Gastroesophageal sphincter (tissue), 4 donors: ENCODE measurements around the gene HTR3C. TPM values are rescaled to one million over a fixed set of nuclear protein-coding genes. Genes with fewer than 3 reads are reported as not detected.
"Not testable (repeated sequence)": the region's sequence is repeated elsewhere in the genome, so short reads cannot be mapped to it uniquely, and the experiment has no call there.

Source experiments
- ATAC-seq: fragments of 150-250 bp; one replicate; pipeline ENCODE4 v1.9.1; 2016; ENCODE audit warnings: mild to moderate bottlenecking, moderate library complexity
- H3K27ac ChIP-seq, 4 donors: fragments of 200-600 bp; sonication (generic) in 3 of 4; 1 replicate in 3 of 4; 2 replicates in 1 of 4; pipeline ENCODE4 v1.5.1; 2016 to 2019
- H3K27me3 ChIP-seq: fragments of 200-600 bp; sonication (generic); one replicate; pipeline ENCODE4 v1.5.1; 2019
- H3K36me3 ChIP-seq, 2 donors: fragments of 200-600 bp; sonication (generic); one replicate each; pipeline ENCODE4 v1.5.1; 2019; ENCODE audit warnings: control low read depth in 1 of 2
- H3K4me1 ChIP-seq, 3 donors: fragments of 200-600 bp; sonication (generic); 1 replicate in 2 of 3; 2 replicates in 1 of 3; pipeline ENCODE4 v1.5.1; 2016 to 2019; ENCODE audit warnings: control low read depth in 2 of 3
- H3K4me3 ChIP-seq, 2 donors: fragments of 200-600 bp; sonication (generic); one replicate each; pipeline ENCODE4 v1.5.1; 2019; ENCODE audit warnings: mild to moderate bottlenecking in 1 of 2, moderate library complexity in 1 of 2
- H3K9me3 ChIP-seq, 3 donors: fragments of 200-600 bp; sonication (generic); one replicate each; pipeline ENCODE4 v1.5.1; 2017 to 2019; ENCODE audit warnings: control low read depth in 2 of 3
- EP300 ChIP-seq: sonication (generic); formaldehyde crosslinking; IDR thresholded peaks from one replicate; pipeline ENCODE4 v1.6.1; 2017; ENCODE audit warnings: antibody characterized with exemption, mild to moderate bottlenecking
- POLR2A ChIP-seq, 2 donors: fragments of 450-650 bp; IDR thresholded peaks; one replicate each; pipeline ENCODE4 v1.6.1; 2017; ENCODE audit warnings: antibody characterized with exemption in 2 of 2, mild to moderate bottlenecking in 2 of 2, moderate library complexity in 1 of 2
- POLR2AphosphoS5 ChIP-seq: sonication (generic); formaldehyde crosslinking; IDR thresholded peaks from one replicate; pipeline ENCODE4 v1.6.1; 2017; ENCODE audit warnings: antibody characterized with exemption
- WGBS, 2 donors: methylation state at CpG; one replicate each; pipeline ENCODE4 v1.1.5; 2018; ENCODE audit warnings: low coverage in 1 of 2; 5-methylcytosine and 5-hydroxymethylcytosine counted together
- total RNA-seq, 4 donors: library from RNA; depleted of rRNA; stranded (reverse); fragments of >200 nt; gene quantifications; one replicate each; pipeline ENCODE4 v1.1.0, GENCODE V29; 2016
- TF ChIP-seq, protein P1 (sequence below), 4 experiments: fragments of 200-600 bp in 2 of 4; fragments of 450-650 bp in 2 of 4; sonication (generic) in 1 of 4; IDR thresholded peaks; one replicate each; pipeline ENCODE4 v1.5.1; 2017 to 2019; ENCODE audit warnings: antibody characterized with exemption in 4 of 4, mild to moderate bottlenecking in 2 of 4, moderate library complexity in 2 of 4

The HTR3C gene
- total RNA-seq, 4 donors from 2014 or later = not detected

DNA sequence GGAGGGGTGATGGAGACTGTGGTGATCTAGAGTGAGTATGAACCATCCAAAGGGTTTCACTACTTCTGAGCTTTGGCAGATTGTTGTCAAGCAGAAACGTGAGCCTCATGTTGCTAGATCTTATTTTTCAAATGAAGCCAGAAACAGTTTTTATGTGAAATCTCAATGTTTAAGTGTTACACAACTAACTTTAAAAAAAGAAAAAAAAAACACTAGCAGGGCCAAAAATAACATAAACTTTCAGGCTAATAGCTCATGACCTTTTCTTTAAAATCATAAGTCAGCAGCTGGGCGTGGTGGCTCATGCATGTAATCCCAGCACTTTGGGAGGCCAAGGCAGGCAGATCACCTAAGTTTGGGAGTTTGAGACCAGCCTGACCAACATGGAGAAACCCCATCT lies 23.4 kb upstream of the HTR3C start:
- TF ChIP-seq POLR2AphosphoS5 = no peak
- TF ChIP-seq POLR2A (IDR thresholded peaks at IDR 0.05) = no peak
- TF ChIP-seq, protein P1, sequence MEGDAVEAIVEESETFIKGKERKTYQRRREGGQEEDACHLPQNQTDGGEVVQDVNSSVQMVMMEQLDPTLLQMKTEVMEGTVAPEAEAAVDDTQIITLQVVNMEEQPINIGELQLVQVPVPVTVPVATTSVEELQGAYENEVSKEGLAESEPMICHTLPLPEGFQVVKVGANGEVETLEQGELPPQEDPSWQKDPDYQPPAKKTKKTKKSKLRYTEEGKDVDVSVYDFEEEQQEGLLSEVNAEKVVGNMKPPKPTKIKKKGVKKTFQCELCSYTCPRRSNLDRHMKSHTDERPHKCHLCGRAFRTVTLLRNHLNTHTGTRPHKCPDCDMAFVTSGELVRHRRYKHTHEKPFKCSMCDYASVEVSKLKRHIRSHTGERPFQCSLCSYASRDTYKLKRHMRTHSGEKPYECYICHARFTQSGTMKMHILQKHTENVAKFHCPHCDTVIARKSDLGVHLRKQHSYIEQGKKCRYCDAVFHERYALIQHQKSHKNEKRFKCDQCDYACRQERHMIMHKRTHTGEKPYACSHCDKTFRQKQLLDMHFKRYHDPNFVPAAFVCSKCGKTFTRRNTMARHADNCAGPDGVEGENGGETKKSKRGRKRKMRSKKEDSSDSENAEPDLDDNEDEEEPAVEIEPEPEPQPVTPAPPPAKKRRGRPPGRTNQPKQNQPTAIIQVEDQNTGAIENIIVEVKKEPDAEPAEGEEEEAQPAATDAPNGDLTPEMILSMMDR (IDR thresholded peaks at IDR 0.05) = no peak
- H3K27me3 ChIP-seq = no peaks in the 10 kb centered on the region
- 60 to 79% methylated on average over 2 of the region's 2 CpGs for WGBS, 2 donors
- no peak for ATAC-seq
- no peaks in the 10 kb centered on the region for H3K4me1 ChIP-seq
- no peak overlapping the region for H3K4me3 ChIP-seq
- H3K27ac ChIP-seq = no peak overlapping the region
- no peaks in the 10 kb centered on the region for H3K9me3 ChIP-seq
- no peaks in the 10 kb centered on the region for H3K36me3 ChIP-seq

DNA sequence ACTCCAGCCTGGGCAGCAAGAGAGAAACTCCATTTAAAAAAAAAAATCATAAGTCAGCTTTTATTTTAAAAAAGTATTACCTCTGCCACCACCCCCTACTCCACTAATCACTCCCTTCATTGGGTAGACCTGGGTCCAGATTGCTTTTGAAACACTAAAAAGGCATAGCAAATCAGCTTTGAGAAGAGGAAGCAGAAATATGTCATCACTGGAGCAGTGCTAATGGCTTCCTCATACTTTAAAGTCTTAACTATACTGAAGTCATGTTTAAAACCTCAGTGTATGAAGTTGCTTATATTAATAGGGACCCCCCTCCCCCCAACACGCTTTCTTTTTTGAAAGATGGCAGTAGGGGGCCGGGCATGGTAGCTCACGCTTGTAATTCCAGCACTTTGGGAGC lies 22.3 kb upstream of the HTR3C start:
- no CpG with 5 or more reads among the region's 3 CpGs for WGBS, 2 donors
- H3K27me3 ChIP-seq = no peaks in the 10 kb centered on the region
- no peak for TF ChIP-seq POLR2A (IDR thresholded peaks at IDR 0.05)
- no peak for TF ChIP-seq EP300
- TF ChIP-seq, protein P1 (IDR thresholded peaks at IDR 0.05) = no peak
- no peak for TF ChIP-seq POLR2AphosphoS5
- ATAC-seq = no peak
- no peaks in the 10 kb centered on the region for H3K36me3 ChIP-seq
- no peak overlapping the region for H3K4me3 ChIP-seq
- no peaks in the 10 kb centered on the region for H3K9me3 ChIP-seq
- no peaks in the 10 kb centered on the region for H3K4me1 ChIP-seq
- H3K27ac ChIP-seq = no peak overlapping the region

DNA sequence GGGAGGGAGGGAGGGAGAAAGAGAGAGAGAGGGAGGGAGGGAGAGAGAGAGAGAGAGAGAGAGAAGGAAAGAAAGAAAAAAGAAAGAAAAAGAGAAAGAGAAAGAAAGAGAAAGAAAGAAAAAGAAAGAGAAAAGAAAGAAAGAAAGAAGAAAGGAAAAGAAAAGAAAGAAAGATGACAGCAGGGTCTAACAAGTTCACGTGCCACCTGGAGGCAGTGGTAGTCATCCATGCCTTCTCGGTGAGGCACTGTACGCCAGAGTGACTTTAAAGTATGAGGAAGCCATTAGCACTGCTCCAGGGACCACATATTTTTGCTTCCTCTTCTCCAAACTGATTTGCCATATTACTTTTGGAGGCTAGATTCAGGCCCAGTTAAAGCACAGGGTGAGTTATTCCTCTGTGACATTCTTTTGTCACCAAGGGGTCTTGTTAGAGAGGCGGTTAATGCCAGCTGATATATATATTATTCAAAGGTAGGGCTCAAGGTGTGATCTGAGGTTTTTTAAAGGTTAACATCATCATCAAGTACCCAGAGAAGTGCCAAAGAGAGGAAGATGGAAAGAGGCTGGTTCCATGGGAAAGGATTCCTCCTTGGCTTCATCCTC lies 21.6 kb upstream of the HTR3C start, which contains the start of gene HTR3D:
HTR3D (plus strand) TSS at position 556 of the 606 bp plus-strand sequence; CDS start at position 556, 0 bp downstream.
- H3K9me3 ChIP-seq = no peaks in the 10 kb centered on the region
- H3K4me3 ChIP-seq = no peak within 1 kb of the TSS
- H3K4me1 ChIP-seq = no peaks in the 10 kb centered on the region
- TF ChIP-seq, protein P1 (IDR thresholded peaks at IDR 0.05) = no peak
- TF ChIP-seq EP300 = no peak
- no peak for TF ChIP-seq POLR2AphosphoS5
- no peak for TF ChIP-seq POLR2A (IDR thresholded peaks at IDR 0.05)
- 63 to 79% methylated on average over 3 to 4 of the region's 4 CpGs for WGBS, 2 donors
- ATAC-seq = no peak
- no peak within 1 kb of the TSS for H3K27ac ChIP-seq
- H3K27me3 ChIP-seq = no peaks in the 10 kb centered on the region
- H3K36me3 ChIP-seq = no peaks in the 10 kb centered on the region

DNA sequence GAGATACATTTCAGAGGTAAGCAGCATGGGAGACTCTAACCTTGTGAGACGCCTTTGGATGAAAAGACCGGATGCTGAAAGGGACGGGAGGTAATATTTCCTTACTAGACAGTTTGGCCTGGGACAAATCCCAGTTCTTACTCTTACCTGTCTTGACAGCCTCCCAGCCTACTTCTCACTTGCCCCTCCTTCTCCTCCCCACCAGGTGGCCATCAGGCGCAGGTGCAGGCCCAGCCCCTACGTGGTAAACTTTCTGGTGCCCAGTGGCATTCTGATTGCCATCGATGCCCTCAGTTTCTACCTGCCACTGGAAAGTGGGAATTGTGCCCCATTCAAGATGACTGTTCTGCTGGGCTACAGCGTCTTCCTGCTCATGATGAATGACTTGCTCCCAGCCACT lies 15.0 kb upstream of the HTR3C start:
- 64 to 72% methylated on average over 6 to 7 of the region's 7 CpGs for WGBS, 2 donors
- Histone ChIP-seq H3K4me1 (peaks cover 0 to 8% (median 0%) of the 10 kb centered on the region in 3 donors), H3K4me3 (no peak overlapping the region), H3K27me3 (no peaks in the 10 kb centered on the region), H3K36me3 (no peaks in the 10 kb centered on the region), H3K9me3 (no peaks in the 10 kb centered on the region), H3K27ac (no peak overlapping the region)
- TF ChIP-seq POLR2A (IDR thresholded peaks at IDR 0.05) (no peak), POLR2AphosphoS5 (no peak), EP300 (no peak)
- TF ChIP-seq, protein P1 (IDR thresholded peaks at IDR 0.05) = no peak
- no peak for ATAC-seq

DNA sequence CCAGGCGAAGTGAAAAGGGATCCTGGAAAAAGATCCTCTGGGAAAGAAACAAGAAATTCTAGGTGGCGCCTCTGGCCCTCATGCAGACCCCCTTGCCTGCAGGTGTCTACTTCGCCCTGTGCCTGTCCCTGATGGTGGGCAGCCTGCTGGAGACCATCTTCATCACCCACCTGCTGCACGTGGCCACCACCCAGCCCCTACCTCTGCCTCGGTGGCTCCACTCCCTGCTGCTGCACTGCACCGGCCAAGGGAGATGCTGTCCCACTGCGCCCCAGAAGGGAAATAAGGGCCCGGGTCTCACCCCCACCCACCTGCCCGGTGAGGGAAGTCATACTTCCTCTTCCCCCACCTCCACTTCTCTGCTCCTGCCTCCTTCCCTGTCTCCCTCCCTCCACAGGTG lies 14.5 kb upstream of the HTR3C start:
- H3K27ac ChIP-seq, H3K4me3 ChIP-seq, H3K9me3 ChIP-seq, H3K36me3 ChIP-seq, H3K4me1 ChIP-seq, ATAC-seq, H3K27me3 ChIP-seq: not testable (repeated sequence)
- WGBS, 2 donors = 64 to 82% methylated on average over 2 to 4 of the region's 9 CpGs
